GM18951 (cell line): ENCODE results near the gene NR1D1.

ENCODE experiments used
- POLR2A ChIP-seq: IDR thresholded peaks from 4 replicates; pipeline ENCODE4 v1.6.1; 2011; ENCODE audit warnings: mild to moderate bottlenecking; ENCODE audit not compliant: insufficient read length, insufficient read depth; ENCODE audit errors: extremely low read depth
- in situ Hi-C: fragments of 300-500 bp; cut with MboI; formaldehyde crosslinking; loops from one replicate; pipeline ENCODE4 v1.12.0; 2022; ENCODE audit warnings: low sequenced_read_pairs, mixed read lengths, inconsistent platforms; ENCODE audit not compliant: unreplicated experiment

Gene NR1D1

DNA sequence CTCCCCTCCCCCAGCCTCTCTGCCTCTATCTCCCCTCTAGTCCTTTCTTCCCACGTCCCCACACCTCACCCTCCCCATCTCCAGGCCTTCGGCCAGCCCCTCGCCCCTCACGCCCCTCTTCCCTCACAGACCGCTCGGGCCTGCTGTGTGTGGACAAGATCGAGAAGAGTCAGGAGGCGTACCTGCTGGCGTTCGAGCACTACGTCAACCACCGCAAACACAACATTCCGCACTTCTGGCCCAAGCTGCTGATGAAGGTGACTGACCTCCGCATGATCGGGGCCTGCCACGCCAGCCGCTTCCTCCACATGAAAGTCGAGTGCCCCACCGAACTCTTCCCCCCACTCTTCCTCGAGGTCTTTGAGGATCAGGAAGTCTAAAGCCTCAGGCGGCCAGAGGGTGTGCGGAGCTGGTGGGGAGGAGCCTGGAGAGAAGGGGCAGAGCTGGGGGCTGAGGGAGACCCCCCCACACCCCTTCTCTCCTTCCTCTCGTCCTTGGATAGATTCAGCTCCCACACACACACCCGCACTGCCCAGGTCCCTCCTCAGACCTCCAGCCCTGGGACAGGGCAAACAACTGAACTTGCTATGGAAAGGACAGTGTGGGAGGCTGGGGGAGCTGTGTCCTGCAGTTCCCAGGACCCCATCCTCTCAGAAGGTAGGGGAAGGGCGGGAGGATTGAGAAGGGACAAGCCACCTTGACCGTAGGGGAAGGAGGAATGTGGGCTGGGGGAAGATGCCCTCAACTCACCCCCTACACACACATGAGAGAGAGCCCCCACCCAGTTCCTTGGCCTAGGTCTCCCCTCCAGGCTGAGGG, 11.1 kb downstream of the NR1D1 start:
- in situ Hi-C loops: no loop called here
- no peak for TF ChIP-seq POLR2A

DNA sequence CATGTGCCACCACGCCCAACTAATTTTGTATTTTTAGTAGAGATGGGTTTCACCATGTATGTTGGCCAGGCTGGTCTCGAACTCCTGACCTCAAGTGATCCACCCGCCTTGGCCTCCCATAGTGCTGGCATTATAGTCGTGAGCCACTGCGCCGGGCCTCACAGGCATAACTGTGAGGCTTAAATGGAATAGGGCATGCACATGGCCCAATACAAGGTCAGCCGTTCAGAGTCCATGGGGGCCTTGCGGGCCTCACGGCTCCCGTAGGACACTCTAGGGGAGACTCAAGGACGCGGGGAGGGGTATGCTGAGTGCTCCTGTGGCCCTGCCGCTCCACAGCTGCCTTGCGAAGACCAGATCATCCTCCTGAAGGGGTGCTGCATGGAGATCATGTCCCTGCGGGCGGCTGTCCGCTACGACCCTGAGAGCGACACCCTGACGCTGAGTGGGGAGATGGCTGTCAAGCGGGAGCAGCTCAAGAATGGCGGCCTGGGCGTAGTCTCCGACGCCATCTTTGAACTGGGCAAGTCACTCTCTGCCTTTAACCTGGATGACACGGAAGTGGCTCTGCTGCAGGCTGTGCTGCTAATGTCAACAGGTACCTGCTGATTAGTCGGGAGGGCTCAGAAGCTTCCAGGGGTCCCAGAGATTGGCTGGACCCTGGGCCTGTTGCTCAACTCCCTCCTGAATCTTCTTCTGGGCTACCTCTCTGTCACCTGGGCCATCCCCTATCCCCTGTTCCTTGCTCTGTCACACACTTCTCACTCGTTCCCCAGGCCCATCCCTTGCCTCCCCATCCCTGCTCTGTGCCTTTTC, 12.3 kb downstream of the NR1D1 start:
- in situ Hi-C loops: no loop called here
- TF ChIP-seq POLR2A: no peak

GRCh38 chr17:40087049-40087794, 13.2 kb downstream of the NR1D1 start:
- in situ Hi-C loops: no loop called here
- TF ChIP-seq POLR2A: no peak

DNA sequence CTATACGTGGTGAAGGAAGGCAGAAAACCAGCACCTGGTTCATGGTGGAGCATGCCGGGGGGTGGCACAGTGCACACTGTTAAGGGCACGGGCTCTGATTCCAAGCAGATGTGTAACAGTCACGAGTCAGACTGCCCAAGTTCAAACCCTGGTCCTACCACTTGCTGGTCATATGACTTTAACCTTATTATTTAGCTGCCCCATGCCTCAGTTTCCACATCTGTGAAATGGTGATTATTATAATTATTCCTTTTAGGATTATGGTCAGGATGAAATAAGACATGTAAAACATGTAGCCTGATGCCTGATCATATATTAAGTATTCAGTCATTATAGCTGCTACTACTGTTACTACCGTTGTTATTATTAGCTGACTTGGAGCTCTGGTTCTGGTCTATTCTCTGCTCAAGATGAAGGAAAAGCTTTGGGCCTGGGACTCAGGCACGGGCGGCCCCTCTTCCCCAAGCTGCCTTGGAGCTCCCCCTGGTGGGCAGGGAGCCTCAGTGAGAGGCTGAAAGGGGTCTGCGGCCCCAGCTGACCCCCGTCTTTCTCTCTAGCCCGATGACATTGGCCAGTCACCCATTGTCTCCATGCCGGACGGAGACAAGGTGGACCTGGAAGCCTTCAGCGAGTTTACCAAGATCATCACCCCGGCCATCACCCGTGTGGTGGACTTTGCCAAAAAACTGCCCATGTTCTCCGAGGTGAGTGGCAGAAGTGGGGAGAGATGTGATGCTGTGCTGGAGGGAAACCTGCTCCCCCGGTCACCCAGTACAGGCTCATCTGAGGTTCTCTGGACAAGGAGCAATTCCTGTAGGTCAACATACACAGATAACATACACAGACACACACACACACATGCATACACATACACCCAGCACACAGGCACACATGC, 14.0 kb downstream of the NR1D1 start:
- TF ChIP-seq POLR2A: no peak
- in situ Hi-C loops: no loop called here

DNA sequence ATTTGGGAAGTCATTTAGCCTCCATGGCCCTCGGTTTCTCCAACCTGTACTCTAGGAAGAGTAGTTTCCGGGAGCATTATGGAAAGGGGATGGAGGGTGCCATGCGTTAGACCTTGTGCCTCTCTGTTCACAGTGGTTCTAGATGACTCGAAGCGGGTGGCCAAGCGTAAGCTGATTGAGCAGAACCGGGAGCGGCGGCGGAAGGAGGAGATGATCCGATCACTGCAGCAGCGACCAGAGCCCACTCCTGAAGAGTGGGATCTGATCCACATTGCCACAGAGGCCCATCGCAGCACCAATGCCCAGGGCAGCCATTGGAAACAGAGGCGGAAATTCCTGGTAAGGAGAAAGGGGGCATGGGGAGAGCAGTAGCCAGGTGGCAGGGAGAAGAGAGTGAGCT, 15.9 kb downstream of the NR1D1 start:
- in situ Hi-C loops: no loop called here
- no peak for TF ChIP-seq POLR2A

GRCh38 chr17:40079545-40079944, 20.8 kb downstream of the NR1D1 start:
- in situ Hi-C loops: no loop called here
- no peak for TF ChIP-seq POLR2A

DNA sequence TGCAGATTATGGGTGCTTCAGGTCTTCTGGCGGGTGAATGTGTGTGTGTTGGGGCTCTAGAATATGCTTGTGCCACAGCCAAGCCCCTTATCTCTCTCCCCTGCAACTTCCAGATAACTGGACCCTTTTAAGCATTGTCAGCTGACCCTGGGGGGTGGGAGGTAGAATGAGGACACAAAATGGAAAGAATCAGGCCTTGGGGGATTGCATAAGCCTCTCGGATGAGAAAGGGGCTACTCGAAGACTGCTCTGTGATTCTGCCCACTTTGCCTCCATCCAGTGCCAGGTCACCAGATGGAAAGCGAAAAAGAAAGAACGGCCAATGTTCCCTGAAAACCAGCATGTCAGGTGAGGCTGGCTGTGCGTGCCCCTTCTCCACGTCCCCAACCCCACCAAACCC, 23.8 kb downstream of the NR1D1 start:
- no peak for TF ChIP-seq POLR2A
- in situ Hi-C loops: no loop called here

- no peak for TF ChIP-seq POLR2A
Measured at GRCh38 chr17:40075942-40076498, 24.4 kb downstream of the NR1D1 start.

DNA sequence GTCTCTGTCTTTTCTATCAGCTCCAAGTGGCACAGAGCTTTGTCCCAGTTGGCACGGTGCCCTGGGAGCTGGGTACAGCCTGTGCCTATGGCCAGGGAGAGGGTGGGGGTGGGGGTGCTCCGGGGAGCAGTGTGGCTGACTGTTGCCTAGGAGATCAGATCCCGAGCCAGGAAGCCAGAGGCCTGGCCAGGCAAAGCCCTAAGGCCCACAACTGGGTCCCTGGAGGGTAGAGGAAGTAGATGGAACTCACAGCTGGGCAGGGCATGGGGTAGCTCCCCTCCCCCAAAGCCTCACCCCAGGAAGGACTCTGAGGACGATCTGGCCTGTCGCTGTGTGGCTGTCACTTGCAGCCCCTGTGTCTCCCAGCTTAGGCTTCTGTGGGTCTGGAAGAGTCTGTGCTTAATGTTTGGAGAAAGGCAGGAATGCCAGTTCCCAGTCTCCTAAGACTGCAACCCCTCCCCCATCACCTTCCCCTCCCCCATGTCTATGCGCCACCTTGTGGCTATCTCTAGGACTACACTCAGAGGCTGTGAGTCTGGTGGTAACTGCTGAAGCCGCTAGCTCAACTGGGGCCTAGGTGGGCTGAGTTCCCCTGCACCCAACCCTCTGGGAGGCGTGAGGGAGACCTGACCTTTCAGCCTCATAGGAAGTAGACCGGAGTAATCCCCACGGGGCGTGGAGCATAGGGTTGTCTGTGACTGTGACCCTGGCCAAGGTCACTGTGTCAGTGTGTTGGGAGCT, 25.0 kb downstream of the NR1D1 start:
- no peak for TF ChIP-seq POLR2A
- in situ Hi-C loops: no loop called here

More at GRCh38 chr17:40075942-40076498, 24.4 kb downstream of the NR1D1 start:
- in situ Hi-C loops: no loop called here

- no peak for TF ChIP-seq POLR2A
- in situ Hi-C loops: no loop called here
Measured at GRCh38 chr17:40074871-40075200, 25.6 kb downstream of the NR1D1 start.

- in situ Hi-C loops: no loop called here
- TF ChIP-seq POLR2A: no peak
Measured at GRCh38 chr17:40074175-40074512, 26.2 kb downstream of the NR1D1 start.
